IPS-NIHi11 (cell line): Measurements from ENCODE around the gene HSPA2.

Experiments used
- DNase-seq: peaks from one replicate; pipeline ENCODE4 v3.0.0; 2012; ENCODE audit warnings: mixed read lengths, low spot score

Gene HSPA2

GRCh38 chr14:64540208-64541202, at the start of gene HSPA2:
TSS of gene HSPA2 (plus strand) at chr14:64540741. CDS start at chr14:64540850, 109 bp downstream.
- DNase-seq, result peak; percentile 93

DNA sequence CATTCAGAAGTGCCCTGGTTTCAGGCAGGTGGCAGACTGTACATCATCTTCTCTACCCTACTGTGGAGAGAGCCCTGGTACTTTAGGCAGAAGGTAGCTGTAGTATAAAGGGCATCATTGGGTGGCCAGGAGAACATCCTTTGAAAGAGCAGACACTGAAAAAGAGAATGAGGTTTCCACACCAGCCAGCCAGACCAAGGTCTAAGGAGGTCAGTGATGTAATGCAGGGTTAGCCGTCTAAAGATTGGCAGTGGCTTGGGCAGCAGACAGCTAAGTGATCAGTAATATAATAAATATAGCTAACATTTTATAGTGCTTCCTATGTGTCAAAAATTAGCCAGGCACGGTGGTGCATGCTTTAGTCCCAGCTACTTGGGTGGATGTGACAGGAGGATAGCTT, 48.9 kb upstream of the HSPA2 start:
- DNase-seq, result no peak

GRCh38 chr14:64493455-64493854, 47.1 kb upstream of the HSPA2 start:
- no peak for DNase-seq

- no peak for DNase-seq
Observed at GRCh38 chr14:64495252-64495651, 45.3 kb upstream of the HSPA2 start.

DNA sequence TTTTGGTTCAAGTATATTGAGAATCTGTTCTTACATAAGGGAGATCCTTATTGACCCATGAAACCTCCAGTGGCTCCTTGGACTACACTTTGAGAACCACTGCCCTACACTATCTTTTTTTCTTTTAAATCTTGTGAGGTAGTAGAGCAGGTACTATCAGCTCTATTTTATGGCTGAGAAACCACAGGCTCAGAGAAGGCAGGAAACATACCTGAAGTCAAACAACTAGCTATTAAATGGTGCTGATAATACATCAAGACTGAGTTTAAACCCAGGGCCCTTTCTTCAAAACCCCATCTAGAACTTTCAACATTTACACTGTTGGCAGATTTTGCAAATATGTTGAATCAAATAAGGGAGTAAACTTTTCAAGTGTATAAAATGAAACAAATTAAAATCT, 43.8 kb upstream of the HSPA2 start:
- DNase-seq, result no peak

DNA sequence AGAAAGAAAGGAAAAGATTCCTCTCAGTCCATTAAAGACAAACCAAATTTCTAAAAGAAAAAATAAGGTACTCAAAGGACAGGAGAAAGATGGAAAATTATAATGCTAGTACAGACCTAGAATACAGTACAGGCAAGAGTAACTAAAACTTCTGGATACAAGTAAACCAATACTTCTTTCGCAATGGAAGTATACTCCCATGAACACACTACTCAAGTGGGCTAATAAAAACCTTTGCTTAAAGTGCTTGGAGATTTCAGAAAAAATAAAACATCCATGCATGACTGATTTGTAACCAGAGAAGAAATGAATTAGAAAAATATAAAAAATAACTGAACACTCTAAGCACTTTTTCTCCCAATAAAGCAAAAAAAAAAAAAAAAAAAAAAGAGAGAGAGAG, 40.5 kb upstream of the HSPA2 start:
- DNase-seq, result no peak

- peak; percentile 13 for DNase-seq
Observed at GRCh38 chr14:64501411-64502171, 39.0 kb upstream of the HSPA2 start.

DNA sequence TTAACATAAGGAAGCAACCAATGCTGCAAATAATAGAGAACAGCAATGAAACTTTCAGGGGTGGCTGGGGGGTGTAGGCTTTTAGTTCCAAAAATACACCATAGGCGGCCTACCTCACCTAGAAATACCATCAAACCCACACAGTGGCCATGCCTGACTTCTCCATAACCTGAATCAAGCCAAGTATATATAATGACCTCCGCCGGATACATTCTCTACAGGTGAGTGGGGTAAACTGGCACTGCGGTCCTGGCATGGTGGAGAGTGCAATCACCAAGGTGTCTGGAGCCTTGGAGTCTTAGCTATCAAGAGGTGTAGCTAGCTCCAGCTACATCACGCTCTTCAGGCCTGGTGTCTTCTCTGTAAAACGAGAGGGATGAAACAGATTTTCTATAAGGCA, 38.1 kb upstream of the HSPA2 start:
- no peak for DNase-seq

DNA sequence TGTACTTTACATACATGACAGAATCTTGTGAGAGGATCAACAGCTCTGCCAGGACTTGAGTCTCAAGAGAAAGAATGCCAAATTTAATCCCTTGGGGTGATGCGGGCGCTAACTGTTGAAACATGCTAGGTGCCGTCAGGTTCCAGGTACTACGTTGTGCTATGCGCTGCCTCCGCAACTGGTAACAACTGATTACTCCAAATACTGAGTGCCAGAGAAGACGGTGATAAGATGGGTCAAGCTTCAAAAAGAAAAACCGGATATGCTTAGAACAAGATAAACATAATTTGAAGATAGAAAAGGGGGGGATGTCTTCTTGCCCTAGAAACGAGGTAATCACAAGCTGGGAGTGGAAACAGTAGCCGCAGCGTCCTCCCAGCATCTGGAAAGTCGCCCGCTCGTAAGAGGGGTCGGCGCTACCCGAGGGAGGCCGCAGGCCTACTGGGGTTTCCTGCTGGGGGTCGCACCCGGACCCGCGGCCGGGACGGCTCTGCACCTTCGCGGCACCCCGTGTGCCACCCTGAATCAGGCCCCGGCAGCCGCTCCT, 37.6 kb upstream of the HSPA2 start:
- no peak for DNase-seq

DNA sequence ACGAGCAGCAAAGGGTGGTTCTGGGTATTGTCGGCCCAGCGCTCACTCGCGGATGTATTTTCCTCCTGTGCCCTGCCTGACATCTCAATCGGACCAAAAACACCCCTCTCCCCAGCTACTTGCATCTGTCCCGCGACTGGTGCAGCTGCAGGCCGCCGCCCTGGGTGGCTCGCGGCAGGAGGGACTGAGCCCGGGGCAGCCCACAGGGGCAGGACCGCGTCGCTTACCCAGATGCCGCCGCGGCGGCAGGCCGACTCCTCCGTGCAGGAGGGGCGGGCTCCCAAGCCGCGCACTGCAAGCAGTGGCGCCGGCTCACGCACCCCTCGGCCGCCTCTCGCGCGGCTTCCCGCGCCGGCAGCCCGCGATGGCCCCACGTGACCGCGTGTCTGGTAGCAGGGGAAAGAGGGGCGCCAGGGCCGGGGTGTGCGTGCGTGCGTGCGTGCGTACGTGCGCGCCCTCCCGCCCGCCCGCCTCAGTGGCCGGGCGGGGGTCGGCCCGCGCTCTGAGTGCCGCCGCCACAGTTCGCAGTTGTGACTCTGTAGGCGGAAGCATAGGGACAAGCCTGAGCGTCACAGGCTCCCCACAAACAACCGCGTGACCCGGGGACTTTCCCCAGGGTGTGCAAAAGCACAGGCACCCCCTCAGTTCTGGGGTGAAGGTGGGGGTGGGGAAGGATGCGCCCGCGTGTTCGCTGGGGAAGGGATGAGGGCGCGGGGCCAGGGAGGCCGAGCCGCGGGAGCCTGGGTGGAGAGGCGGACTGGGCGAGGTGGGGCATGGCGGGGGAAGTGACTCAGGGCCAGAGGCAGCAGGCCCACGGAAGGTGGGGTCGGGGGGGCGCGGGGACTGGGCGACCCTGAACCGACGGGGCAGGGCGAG, 36.9 kb upstream of the HSPA2 start, which contains the start of gene ZBTB25:
TSS of gene ZBTB25 (minus strand) at position 405 of the 876 bp plus-strand sequence. CDS start 13,305 bp downstream, outside the sequence.
- peak; percentile 85 for DNase-seq

GRCh38 chr14:64504310-64504896, 36.1 kb upstream of the HSPA2 start, which contains the start of gene ZBTB1:
TSS of gene ZBTB1 (plus strand) at chr14:64504770. CDS start at chr14:64521505, 16,735 bp downstream.
- DNase-seq, result peak; percentile 76

GRCh38 chr14:64504897-64505794, 35.4 kb upstream of the HSPA2 start:
- DNase-seq, result peak; percentile 87

DNA sequence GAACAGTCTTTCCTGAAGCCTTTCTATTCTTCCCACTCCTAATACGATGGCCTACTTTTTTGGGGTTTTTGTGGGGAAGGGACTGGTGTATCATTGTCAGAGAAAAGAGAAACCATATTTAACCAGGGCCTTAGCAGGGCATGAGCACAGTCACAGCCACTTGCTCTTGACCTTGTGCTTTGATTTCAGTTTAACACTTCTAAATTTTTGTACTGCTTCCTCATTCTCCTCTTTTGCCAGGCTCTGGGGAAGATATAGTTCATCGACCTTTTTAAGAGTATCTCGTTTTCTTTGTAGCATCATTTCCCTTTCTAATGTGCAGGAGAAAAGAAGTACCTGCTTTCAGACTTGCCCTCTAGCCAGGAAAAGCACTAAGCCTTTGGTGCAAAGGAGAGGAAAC, 33.8 kb upstream of the HSPA2 start:
- no peak for DNase-seq

DNA sequence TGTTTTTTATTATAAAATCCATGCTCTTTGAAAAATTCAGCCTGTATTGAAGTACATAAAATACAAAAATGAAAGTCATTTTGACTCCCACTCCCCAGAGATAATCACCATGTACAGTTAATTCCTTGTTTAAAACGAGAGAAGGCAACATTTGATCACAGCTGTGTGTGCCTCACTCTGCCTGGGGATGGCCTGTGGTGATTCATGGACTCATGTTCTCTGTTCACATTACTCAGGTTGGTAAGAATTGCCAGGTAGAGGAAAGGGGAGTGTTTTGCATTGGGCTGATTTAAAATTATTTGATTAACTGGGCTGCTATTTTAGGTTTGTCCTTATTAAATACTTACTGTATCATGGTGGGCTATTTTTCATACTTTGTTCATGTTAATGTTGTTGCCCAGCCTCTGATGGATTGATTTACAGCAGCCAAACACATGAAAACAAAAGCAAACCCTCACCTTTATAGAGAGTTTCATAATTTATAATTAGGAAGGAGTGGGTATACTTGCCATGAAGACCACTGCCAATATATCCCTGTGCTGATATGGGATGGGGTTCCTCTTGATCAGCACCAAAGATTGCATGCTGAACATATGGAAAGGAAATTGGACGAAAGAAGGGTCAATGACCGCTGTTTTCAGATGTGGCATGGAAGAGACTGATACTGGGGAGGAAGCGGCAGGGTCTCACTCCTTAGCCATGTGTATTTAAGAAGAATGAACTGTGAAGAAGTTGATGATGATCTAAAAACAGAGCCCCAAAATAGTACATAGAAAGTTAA, 33.0 kb upstream of the HSPA2 start:
- DNase-seq, result no peak

GRCh38 chr14:64508215-64508776, 32.2 kb upstream of the HSPA2 start:
- no peak for DNase-seq

- no peak for DNase-seq
Observed at GRCh38 chr14:64509036-64509435, 31.5 kb upstream of the HSPA2 start.

GRCh38 chr14:64510825-64511671, 29.5 kb upstream of the HSPA2 start:
- DNase-seq, result peak; percentile 47

- DNase-seq, result no peak
Observed at GRCh38 chr14:64513271-64513670, 27.3 kb upstream of the HSPA2 start.
